SK-N-SH (cell line): Measurements from ENCODE around the gene EPB41L2. TPM values are rescaled to one million over a fixed set of nuclear protein-coding genes. Genes with fewer than 3 reads are reported as not detected.

Experiments
- CTCF ChIA-PET: fragments of 300-600, 350-600 bp; formaldehyde crosslinking; extraction: SDS; loops from one replicate; lab custom pipeline; 2021; lab: Yijun Ruan, JAX
- POLR2A ChIA-PET: fragments of 350-600 bp; sonication (Branson Sonifier 250); formaldehyde crosslinking; extraction: SDS; loops from one replicate; lab custom pipeline; 2020; ENCODE audit warnings: antibody characterized with exemption, inconsistent platforms; lab: Yijun Ruan, JAX
- DNase-seq: peaks from one replicate; pipeline ENCODE4 v3.0.0; 2012
- H2AFZ ChIP-seq: fragments of 200-600 bp; sonication (generic); 2 replicates; pipeline ENCODE4 v1.8.1; 2016; ENCODE audit warnings: antibody characterized with exemption, mild to moderate bottlenecking, low read depth
- H3F3A ChIP-seq: fragments of 200-600 bp; sonication (generic); replicated peaks from 2 replicates; pipeline ENCODE3; 2016; ENCODE audit warnings: antibody characterized with exemption, mild to moderate bottlenecking; ENCODE audit not compliant: insufficient read depth
- H3K27ac ChIP-seq, 2 experiments: fragments of 200-500 bp in 1 of 2; fragments of 200-600 bp in 1 of 2; sonication (Bioruptor generic) in 1 of 2; sonication (generic), shearing (Covaris generic) in 1 of 2; 2 replicates each; pipeline versions ENCODE4 v1.5.1 to v1.6.1; 2014 to 2016; ENCODE audit warnings: low read depth in 2 of 2, inconsistent platforms in 1 of 2, low read length in 1 of 2, mild to moderate bottlenecking in 1 of 2, mixed read lengths in 1 of 2
- H3K27me3 ChIP-seq: fragments of 200-600 bp; sonication (generic), shearing (Covaris generic); 2 replicates; pipeline ENCODE4 v1.6.1; 2016; ENCODE audit warnings: mixed run types; ENCODE audit not compliant: insufficient read depth
- H3K36me3 ChIP-seq, 2 experiments: fragments of 200-500 bp in 1 of 2; fragments of 200-600 bp in 1 of 2; sonication (Bioruptor generic) in 1 of 2; sonication (generic) in 1 of 2; replicated peaks in 1 of 2; 2 replicates each; pipeline versions ENCODE3 to v1.5.1; 2014 to 2016; ENCODE audit warnings: low read length in 1 of 2, mild to moderate bottlenecking in 1 of 2; ENCODE audit not compliant: insufficient read depth in 2 of 2, control insufficient read depth in 1 of 2
- H3K4me1 ChIP-seq, 2 experiments: fragments of 200-500 bp in 1 of 2; fragments of 200-600 bp in 1 of 2; sonication (Bioruptor generic) in 1 of 2; sonication (generic), shearing (Covaris generic) in 1 of 2; 2 replicates each; pipeline versions ENCODE4 v1.5.1 to v1.6.1; 2014 to 2016; ENCODE audit warnings: low read depth in 1 of 2, low read length in 1 of 2, mixed run types in 1 of 2; ENCODE audit not compliant: insufficient read depth in 2 of 2, control insufficient read depth in 1 of 2
- H3K4me2 ChIP-seq: fragments of 200-600 bp; sonication (generic), shearing (Covaris generic); 2 replicates; pipeline ENCODE4 v1.6.1; 2017; ENCODE audit warnings: mixed run types
- H3K4me3 ChIP-seq, 2 experiments: fragments of 200-500 bp in 1 of 2; fragments of 200-600 bp in 1 of 2; sonication (Bioruptor generic) in 1 of 2; sonication (generic), shearing (Covaris generic) in 1 of 2; 2 replicates each; pipeline versions ENCODE4 v1.5.1 to v1.8.1; 2014 to 2016; ENCODE audit warnings: low read depth in 2 of 2, inconsistent platforms in 1 of 2, low read length in 1 of 2, mild to moderate bottlenecking in 1 of 2, mixed read lengths in 1 of 2, moderate library complexity in 1 of 2
- H3K79me2 ChIP-seq: fragments of 200-600 bp; sonication (generic); 2 replicates; pipeline ENCODE4 v1.8.1; 2017; ENCODE audit warnings: mild to moderate bottlenecking; ENCODE audit not compliant: insufficient read depth
- H3K9ac ChIP-seq: fragments of 200-600 bp; sonication (generic); 2 replicates; pipeline ENCODE4 v1.6.1; 2017; ENCODE audit warnings: mixed run types
- H3K9me2 ChIP-seq: fragments of 200-600 bp; sonication (generic); 2 replicates; pipeline ENCODE4 v1.6.1; 2017; ENCODE audit warnings: mixed run types
- H3K9me3 ChIP-seq: fragments of 200-600 bp; sonication (generic); 2 replicates; pipeline ENCODE4 v1.6.1; 2017; ENCODE audit warnings: mixed run types, mild to moderate bottlenecking, moderate library complexity
- H4K20me1 ChIP-seq: fragments of 200-600 bp; sonication (generic); 2 replicates; pipeline ENCODE4 v1.6.1; 2017; ENCODE audit warnings: mild to moderate bottlenecking, mixed run types; ENCODE audit not compliant: insufficient read depth
- CHD2 ChIP-seq: fragments of 150-350 bp; IDR thresholded peaks from 2 replicates; pipeline ENCODE4 v1.6.1; 2018; ENCODE audit warnings: low read length; ENCODE audit not compliant: partially characterized antibody
- CTCF ChIP-seq: fragments of 200-600 bp; sonication (generic); IDR thresholded peaks from 2 replicates; pipeline ENCODE4 v1.6.1; 2017; ENCODE audit warnings: antibody characterized with exemption, mild to moderate bottlenecking, moderate library complexity
- FOXJ3 ChIP-seq: sonication (generic); formaldehyde crosslinking; IDR thresholded peaks from 2 replicates; pipeline ENCODE4 v1.5.1; 2020; ENCODE audit warnings: mild to moderate bottlenecking, missing genetic modification reagents
- IRF3 ChIP-seq: fragments of 150-350 bp; IDR thresholded peaks from 2 replicates; pipeline ENCODE4 v1.6.1; 2016; ENCODE audit warnings: mild to moderate bottlenecking, low read depth, low read length
- RAD21 ChIP-seq: IDR thresholded peaks from 2 replicates; pipeline ENCODE4 v1.6.1; 2012; ENCODE audit warnings: mild to moderate bottlenecking, low read length
- RCOR1 ChIP-seq: fragments of 150-350 bp; IDR thresholded peaks from 2 replicates; pipeline ENCODE4 v1.6.1; 2017; ENCODE audit warnings: antibody characterized with exemption, low read length
- RXRA ChIP-seq: IDR thresholded peaks from 2 replicates; pipeline ENCODE4 v1.4.0; 2012; ENCODE audit warnings: low read depth, mild to moderate bottlenecking, borderline replicate concordance
- SMC3 ChIP-seq: IDR thresholded peaks from 2 replicates; pipeline ENCODE4 v1.6.1; 2012; ENCODE audit warnings: low read depth, low read length, improper control_type of control experiment
- TAF1 ChIP-seq: IDR thresholded peaks from 2 replicates; pipeline ENCODE4 v1.6.1; 2012; ENCODE audit warnings: low read depth, mild to moderate bottlenecking, low read length, moderate library complexity, borderline replicate concordance
- USF2 ChIP-seq: fragments of 150-350 bp; IDR thresholded peaks from 2 replicates; pipeline ENCODE4 v1.6.1; 2017; ENCODE audit warnings: antibody characterized with exemption, low read length, low read depth, borderline replicate concordance
- ZBTB33 ChIP-seq: IDR thresholded peaks from 2 replicates; pipeline ENCODE4 v1.4.0; 2012; ENCODE audit warnings: low read depth, borderline replicate concordance
- WGBS: methylation state at CpG from one replicate; pipeline ENCODE4 v1.1.6; 2017; ENCODE audit warnings: low lambda C conversion rate; 5-methylcytosine and 5-hydroxymethylcytosine counted together
- polyA plus RNA-seq, 3 experiments: library from polyadenylated mRNA; depleted of rRNA; stranded (reverse); fragments of >200 nt; gene quantifications; 2 replicates each; pipeline ENCODE4 v1.2.3, GENCODE V29; 2012

The EPB41L2 gene
- polyA plus RNA-seq, 1 of the 3 experiments (the other 2 are of a cell fraction) = 1.4 TPM

- no peak overlapping the region for H3K4me3 ChIP-seq
- H3F3A ChIP-seq = no peaks in the 10 kb centered on the region
- no peaks in the 10 kb centered on the region for H3K79me2 ChIP-seq
- H4K20me1 ChIP-seq = no peaks in the 10 kb centered on the region
- no peaks in the 10 kb centered on the region for H3K9me3 ChIP-seq
- TF ChIP-seq ZBTB33 (no peak), RAD21 (no peak), TAF1 (no peak), RXRA (no peak), IRF3 (no peak), CHD2 (no peak), SMC3 (no peak), FOXJ3 (CRISPR knock-in tag) (no peak), CTCF (no peak), USF2 (no peak), RCOR1 (no peak)
- 21% methylated on average over 2 of the region's 2 CpGs for WGBS
- no peak overlapping the region for H2AFZ ChIP-seq
- ChIA-PET POLR2A (no interaction called here), CTCF (interaction anchor here (0.6 to 1.7 kb wide), 4 partner anchors 8 to 735 kb away, joined by 3 to 6 read pairs (median 4); partner anchors contain the start of gene MED23)
- H3K27ac ChIP-seq = no peak overlapping the region
- H3K9me2 ChIP-seq = no peaks in the 10 kb centered on the region
- no peaks in the 10 kb centered on the region; a peak in 1 of 4 replicates for H3K4me1 ChIP-seq
- DNase-seq = no peak
- H3K27me3 ChIP-seq = peaks cover 4% of the 10 kb centered on the region; the same call in 1 of the 2 replicates
- H3K9ac ChIP-seq = no peak overlapping the region
- no peak overlapping the region for H3K4me2 ChIP-seq
- H3K36me3 ChIP-seq = no peaks in the 10 kb centered on the region
Measured at GRCh38 chr6:130893277-130893676, 169.8 kb downstream of the EPB41L2 start.
